Right ventricle myocardium superior (tissue), 1 donor: ENCODE data around the gene FBXO31. TPM values are rescaled to one million over a fixed set of nuclear protein-coding genes. Genes with fewer than 3 reads are reported as not detected.

ENCODE experiments used
- ATAC-seq: fragments of 200-7000 bp; cut with Tn5 transposase; one replicate; pipeline ENCODE4 v1.9.1; 2020; ENCODE audit warnings: mild to moderate bottlenecking; ENCODE audit not compliant: poor library complexity
- DNase-seq: peaks from one replicate; pipeline ENCODE4 v3.0.0-alpha.2; 2020
- intact Hi-C: fragments of 100-400 bp; cut with DNase I; formaldehyde crosslinking; loops from one replicate; pipeline ENCODE4 v1.11.2; 2022
- total RNA-seq: library from RNA; stranded (reverse); fragmentation: NEBNext Ultra II Directional; extraction: Animal tissue kit (Norgen Biotek cat#: 25700); gene quantifications from one replicate; pipeline ENCODE4 v1.2.1, GENCODE V29; 2021
- donor health status: DM: no; HTN: yes; CAD: no; lungs with severe emphysema.

The FBXO31 gene
- total RNA-seq, 1 donor from 2014 or later: 78.9 TPM

- DNase-seq (peak; percentile 17), ATAC-seq (no peak)
- intact Hi-C loops: no loop called here
Measured at GRCh38 chr16:87337262-87337771, 46.3 kb downstream of the FBXO31 start.

GRCh38 chr16:87336434-87337240 is 46.9 kb downstream of the FBXO31 start:
- no peak for ATAC-seq
- peak; percentile 14 for DNase-seq
- intact Hi-C loops: no loop called here

GRCh38 chr16:87335625-87336433 is 47.7 kb downstream of the FBXO31 start:
- peak; percentile 15 for DNase-seq
- intact Hi-C loops: no loop called here
- ATAC-seq: no peak

DNA sequence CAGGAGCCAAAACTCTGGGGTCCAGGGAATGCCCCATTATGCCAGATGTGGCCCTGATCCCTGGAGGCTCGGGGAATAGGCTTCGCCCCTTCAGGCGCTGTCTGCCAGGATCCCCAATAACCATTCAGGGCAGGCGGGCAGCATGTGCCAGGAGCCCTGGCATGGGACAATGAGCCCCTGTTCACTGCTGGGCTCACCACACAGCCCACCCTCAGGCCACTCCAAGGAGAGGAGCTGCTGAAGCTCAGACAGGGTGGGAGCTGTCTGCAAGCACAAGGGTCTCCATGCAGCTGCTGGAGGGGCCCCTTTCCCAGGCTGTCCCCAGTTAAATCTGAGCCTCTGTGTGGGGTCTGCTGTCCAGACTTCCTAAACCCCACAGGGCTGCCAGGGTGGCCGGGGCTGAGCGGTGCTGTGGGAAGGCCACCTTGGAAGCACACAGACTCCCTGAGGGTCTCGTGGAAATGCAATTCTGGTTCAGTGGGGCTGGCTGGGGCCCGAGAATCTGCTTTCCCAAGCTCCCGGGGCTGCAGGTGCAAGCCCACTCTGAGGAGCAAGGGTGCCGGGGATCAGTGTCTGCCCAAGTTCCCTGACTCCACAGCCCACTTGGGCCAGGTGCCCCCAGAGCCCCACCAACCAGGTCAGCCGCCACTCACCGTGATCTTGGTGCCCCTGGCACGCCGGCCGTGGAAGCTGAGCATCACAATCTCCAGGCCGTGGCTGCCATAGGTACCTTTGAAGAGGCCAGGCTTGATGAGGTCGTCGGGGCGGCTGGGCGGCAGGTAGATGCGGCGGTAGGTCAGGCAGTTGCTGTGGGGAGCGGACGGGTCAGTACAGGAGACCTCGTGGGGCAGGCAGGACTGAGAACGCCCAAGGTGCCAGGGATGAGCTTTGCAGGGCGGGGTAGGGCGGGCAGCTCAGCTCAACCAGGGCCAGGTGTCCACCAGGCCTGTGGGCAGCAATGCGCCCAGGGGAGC is 48.6 kb downstream of the FBXO31 start:
- ATAC-seq (no peak), DNase-seq (peak; percentile 34)
- intact Hi-C loops: no loop called here

DNA sequence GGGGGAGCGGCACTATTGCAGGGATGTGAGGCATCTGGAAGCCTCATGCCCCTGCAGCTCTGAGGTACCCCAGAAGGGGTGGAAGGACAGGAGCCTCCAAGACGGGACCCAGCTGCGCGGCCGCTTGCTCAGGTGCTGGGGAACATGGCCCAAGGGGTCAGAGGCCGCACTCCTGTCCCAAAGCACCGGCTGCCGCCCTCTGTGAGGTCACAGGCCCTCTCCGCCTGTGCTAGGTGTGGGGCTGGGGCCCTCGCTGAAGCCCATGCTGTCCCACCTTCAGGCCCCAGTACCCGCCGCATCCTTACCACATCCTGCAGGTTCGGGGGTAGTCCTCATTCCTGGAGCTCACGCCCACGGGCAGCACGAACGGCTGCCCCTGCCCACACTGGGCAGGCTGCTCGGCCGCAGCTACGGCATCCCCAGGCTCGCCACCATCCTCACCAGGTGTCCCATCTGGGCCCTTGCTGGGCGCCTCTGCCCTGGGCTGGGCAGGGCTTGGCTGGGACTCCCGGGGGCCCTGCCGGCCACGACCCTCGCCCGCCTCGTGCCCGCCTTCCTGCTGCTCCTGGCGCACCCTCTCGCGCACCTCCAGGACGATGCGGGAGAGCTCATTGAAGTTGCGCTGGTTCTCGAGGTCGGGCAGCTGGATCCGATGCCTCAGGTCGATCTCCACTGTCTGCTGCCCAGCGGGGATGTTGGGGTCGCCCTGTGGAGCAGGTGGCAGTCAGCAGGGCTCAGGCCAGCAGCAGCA is 49.8 kb downstream of the FBXO31 start:
- intact Hi-C loops: no loop called here
- no peak for ATAC-seq
- DNase-seq: peak; percentile 37

- peak; percentile 24 for DNase-seq
- no peak for ATAC-seq
- intact Hi-C loops: no loop called here
Measured at GRCh38 chr16:87333101-87333500, 50.5 kb downstream of the FBXO31 start.

- ATAC-seq (no peak), DNase-seq (peak; percentile 21)
- intact Hi-C loops: no loop called here
Measured at GRCh38 chr16:87332150-87332549, 51.4 kb downstream of the FBXO31 start.

- DNase-seq (peak; percentile 31), ATAC-seq (no peak)
- intact Hi-C loops: no loop called here
Measured at GRCh38 chr16:87331241-87331801, 52.3 kb downstream of the FBXO31 start.

DNA sequence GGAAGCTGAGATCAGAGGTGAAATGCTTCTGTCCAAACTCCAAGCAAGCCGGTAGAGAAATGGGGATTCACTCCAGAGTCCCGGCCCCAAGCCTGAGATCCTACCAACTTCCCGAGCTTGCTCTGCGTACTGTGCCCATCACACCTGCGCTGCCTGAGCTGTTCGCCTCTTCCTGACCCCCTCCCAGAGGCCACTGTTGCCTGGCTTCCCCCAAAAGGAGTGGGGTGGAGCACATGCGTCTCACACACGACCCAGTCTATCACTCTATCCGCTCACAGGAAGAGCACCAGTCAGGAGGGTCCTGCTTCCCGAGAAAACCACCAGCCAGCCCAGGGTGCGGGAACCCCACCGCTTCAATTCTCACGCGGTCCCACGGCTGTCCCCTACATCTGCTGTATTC is 52.9 kb downstream of the FBXO31 start:
- intact Hi-C loops: no loop called here
- DNase-seq: peak; percentile 30
- ATAC-seq: no peak

- intact Hi-C loops: no loop called here
- peak; percentile 22 for DNase-seq
- ATAC-seq: no peak
Measured at GRCh38 chr16:87330257-87330624, 53.3 kb downstream of the FBXO31 start.

- no peak for ATAC-seq
- intact Hi-C loops: loop anchor here (5.0 kb wide), 1 partner anchor 53 kb away; the partner anchor contains the start of gene FBXO31
- peak; percentile 20 for DNase-seq
Measured at GRCh38 chr16:87329436-87330256, 53.9 kb downstream of the FBXO31 start.

DNA sequence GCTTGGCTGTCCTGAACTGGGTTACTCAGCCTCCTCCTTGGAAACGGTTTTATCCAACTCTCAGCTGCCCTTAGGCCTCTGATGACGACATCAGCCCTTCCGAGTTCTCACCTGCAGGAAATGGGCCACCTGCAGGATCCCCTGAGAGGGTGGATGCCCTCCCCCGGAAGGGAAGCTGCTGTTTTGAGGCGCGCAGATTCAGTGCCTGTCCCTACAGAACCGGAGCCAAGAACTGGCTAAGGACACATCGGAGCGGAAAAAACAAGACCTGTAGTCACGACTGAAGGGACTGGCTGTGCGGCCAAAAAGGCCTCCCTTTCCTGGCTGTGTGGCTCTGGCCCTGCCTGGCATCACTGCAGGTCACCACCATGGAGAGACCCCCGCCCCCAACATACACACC is 54.7 kb downstream of the FBXO31 start:
- intact Hi-C loops: loop anchor here (5.0 kb wide), 1 partner anchor 53 kb away; the partner anchor contains the start of gene FBXO31
- no peak for ATAC-seq
- DNase-seq: peak; percentile 34

DNA sequence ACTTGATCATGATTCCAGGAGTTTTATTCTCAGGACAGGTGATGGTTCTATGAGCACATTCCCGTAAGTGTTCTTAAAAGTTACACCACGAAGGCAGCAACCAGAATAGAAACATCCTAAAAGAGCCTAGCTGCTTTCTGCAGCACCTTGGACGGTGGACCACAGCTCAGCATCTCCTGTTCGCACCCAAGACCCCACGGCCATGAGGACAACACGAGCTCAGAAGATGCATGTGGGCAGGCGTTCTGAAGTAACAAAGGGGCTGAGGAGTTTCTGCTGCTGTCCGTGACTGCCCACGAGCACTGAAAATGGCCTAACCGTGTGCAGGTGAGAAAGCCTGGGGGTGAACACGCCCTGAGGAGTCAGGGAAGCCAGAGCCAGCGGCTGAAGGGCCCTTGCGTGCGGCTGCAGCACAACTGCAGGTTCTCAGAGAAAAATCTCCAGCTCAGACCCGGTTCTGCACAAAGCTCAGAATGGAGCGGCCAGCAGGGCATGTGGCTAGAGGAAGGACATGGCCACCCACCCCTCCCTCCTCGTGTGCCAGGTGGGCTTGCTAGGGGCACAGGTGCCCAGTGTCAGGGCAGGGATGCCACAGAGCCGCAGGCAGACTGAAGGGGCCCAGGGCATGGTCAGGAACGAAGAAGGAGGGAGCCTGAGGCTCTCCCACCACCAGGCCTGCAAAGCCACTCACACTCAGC is 55.6 kb downstream of the FBXO31 start:
- intact Hi-C loops: loop anchor here (5.0 kb wide), 1 partner anchor 54 kb away; the partner anchor contains the start of gene FBXO31
- ATAC-seq (no peak), DNase-seq (no peak)

DNA sequence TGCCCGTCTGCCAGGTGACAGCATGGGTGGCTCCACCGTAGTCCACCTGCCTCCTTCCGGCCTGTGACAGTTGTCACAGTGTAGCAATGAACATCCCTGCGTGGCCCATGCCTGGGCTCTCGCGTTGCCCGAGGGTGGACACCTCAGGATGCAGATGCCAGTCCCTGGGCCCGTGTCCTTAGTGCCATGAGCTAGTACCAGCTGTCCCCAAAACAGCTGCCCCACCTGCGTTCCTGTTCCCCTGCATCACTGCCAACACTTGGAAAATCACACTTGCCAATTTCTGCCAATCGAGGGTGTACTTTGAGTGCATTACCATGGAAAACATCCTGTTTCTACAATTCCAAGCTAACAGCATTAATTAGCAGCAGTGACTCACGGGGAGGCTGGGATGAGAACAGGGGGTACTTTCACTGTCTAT is 57.4 kb downstream of the FBXO31 start:
- intact Hi-C loops: loop anchor here (5.0 kb wide), 1 partner anchor 56 kb away; the partner anchor contains the start of gene FBXO31
- DNase-seq: peak; percentile 33
- no peak for ATAC-seq

GRCh38 chr16:87325423-87325858 is 58.1 kb downstream of the FBXO31 start:
- intact Hi-C loops: loop anchor here (5.0 kb wide), 1 partner anchor 57 kb away; the partner anchor contains the start of gene FBXO31
- DNase-seq (no peak), ATAC-seq (no peak)
